Stimulated activated CD4-positive, alpha-beta T cell treated with anti-CD3 and anti-CD28 coated beads, TNF-alpha, amount 100 ng/mL, for 24 hours (primary cell): Measurements from ENCODE around the gene SLC25A36.
A peak's percentile ranks its signal among the peaks of the same experiment; 100 is the strongest.
"Not testable (repeated sequence)": the region's sequence is repeated elsewhere in the genome, so short reads cannot be mapped to it uniquely, and the experiment has no call there.

Source experiments
- DNase-seq, 3 experiments: peaks; one replicate each; pipeline ENCODE4 v3.0.0-alpha.2; 2020; ENCODE audit warnings: low read depth in 3 of 3

Gene SLC25A36

GRCh38 chr3:140931016-140931454 is 10.6 kb upstream of the SLC25A36 start:
- no peak for DNase-seq

- no peak for DNase-seq
These were observed 9.8 kb upstream of the SLC25A36 start for GRCh38 chr3:140931801-140932200.

- no peak for DNase-seq
These were observed 8.5 kb upstream of the SLC25A36 start for GRCh38 chr3:140933109-140933508.

GRCh38 chr3:140933552-140933951 is 8.1 kb upstream of the SLC25A36 start:
- DNase-seq = no peak

GRCh38 chr3:140939305-140939704 is 2.3 kb upstream of the SLC25A36 start:
- DNase-seq = not testable (repeated sequence)

GRCh38 chr3:140941090-140941433 is 574 bp upstream of the SLC25A36 start:
- no peak for DNase-seq

- peak; percentile 2 to 38 (median 5) for DNase-seq
These were observed 827 bp downstream of the SLC25A36 start for GRCh38 chr3:140942221-140943104.

- DNase-seq = no peak
These were observed 2.3 kb downstream of the SLC25A36 start for GRCh38 chr3:140943781-140944552.

GRCh38 chr3:140948460-140949249 is 7.0 kb downstream of the SLC25A36 start:
- DNase-seq = no peak

- DNase-seq = no peak
These were observed 8.5 kb downstream of the SLC25A36 start for GRCh38 chr3:140950144-140950543.

- DNase-seq = no peak
These were observed 9.2 kb downstream of the SLC25A36 start for GRCh38 chr3:140950863-140951262.

- DNase-seq = not testable (repeated sequence)
These were observed 10.1 kb downstream of the SLC25A36 start for GRCh38 chr3:140951750-140952149.

- DNase-seq = no peak
These were observed 11.7 kb downstream of the SLC25A36 start for GRCh38 chr3:140953028-140953960.

- DNase-seq = no peak
These were observed 12.9 kb downstream of the SLC25A36 start for GRCh38 chr3:140954576-140954975.

- no peak for DNase-seq
These were observed 14.0 kb downstream of the SLC25A36 start for GRCh38 chr3:140955645-140956044.

- no peak for DNase-seq
These were observed 14.6 kb downstream of the SLC25A36 start for GRCh38 chr3:140956058-140956835.

- no peak for DNase-seq
These were observed 31.2 kb downstream of the SLC25A36 start for GRCh38 chr3:140972833-140973232.

GRCh38 chr3:140974900-140975299 is 33.3 kb downstream of the SLC25A36 start:
- no peak for DNase-seq

GRCh38 chr3:140980663-140981062 is 39.0 kb downstream of the SLC25A36 start:
- DNase-seq = no peak

GRCh38 chr3:140987792-140988191 is 46.2 kb downstream of the SLC25A36 start:
- not testable (repeated sequence) for DNase-seq
